ENCODE measurements around the gene ERMAP. TPM values are rescaled to one million over a fixed set of nuclear protein-coding genes. Genes with fewer than 3 reads are reported as not detected.

ERMAP gene
- total RNA-seq, 4 donors from 2014 or later = 23.7 to 36.5 (median 28.9) TPM

DNA sequence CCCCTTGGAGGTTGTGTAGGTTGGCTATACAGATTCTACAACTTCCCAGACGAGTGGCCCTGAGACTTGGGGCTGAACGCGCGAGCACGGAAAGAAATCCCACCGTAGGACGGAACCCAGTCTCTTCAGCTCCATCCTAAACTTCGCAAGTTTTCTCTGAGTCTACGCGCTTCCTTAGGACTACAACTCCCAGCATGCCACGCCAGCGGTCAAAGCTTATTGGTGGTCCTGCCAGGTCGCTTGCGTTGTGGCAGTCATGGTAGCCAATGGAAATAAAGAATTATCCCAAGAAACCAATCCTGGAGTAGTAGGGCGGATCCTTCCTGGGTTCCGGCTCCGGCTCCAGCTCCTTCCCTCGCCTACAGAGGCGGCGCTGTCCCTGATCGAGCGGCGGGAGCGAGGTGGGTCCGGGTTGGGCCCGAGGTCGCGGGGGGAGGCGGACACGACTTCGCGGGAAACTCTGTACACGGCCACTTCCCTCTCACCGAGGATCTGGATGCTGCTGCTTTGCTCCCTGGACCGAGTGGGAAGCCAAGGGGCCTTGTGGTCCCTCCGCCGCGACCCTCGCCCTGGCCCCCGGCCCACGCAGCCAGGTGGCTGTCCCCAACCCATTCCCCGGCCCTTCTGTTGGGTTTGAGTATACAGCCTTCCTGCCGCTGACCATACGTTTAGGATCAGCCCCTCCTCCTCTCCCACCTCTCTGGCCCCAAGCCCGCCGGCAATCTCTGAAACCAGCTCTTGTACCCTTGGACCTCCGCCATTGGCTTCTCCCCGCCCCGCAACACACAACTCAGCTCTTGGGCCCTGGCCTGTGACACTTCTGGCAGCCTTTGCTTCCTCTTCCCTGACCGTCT, 29.6 kb downstream of the ERMAP start, which contains the start of gene ZNF691:
TSS of gene ZNF691 (plus strand) at position 357 of the 854 bp plus-strand sequence. CDS start 3,046 bp downstream, outside the sequence.
- peaks cover 7% of the 10 kb centered on the region in 2 donors for H3K36me3 ChIP-seq
- 1% methylated on average over 35 to 42 of the region's 50 CpGs for WGBS, 2 donors
- no peaks in the 10 kb centered on the region for H3K27me3 ChIP-seq
- peak within 1 kb of the TSS; percentile 37 to 93 (median 68) for H3K4me3 ChIP-seq (replicated peaks in 1 of 3)
- TF ChIP-seq POLR2A (IDR thresholded peaks at IDR 0.05) = peak in 1 of 2 donors; percentile 79
- TF ChIP-seq, protein P1, sequence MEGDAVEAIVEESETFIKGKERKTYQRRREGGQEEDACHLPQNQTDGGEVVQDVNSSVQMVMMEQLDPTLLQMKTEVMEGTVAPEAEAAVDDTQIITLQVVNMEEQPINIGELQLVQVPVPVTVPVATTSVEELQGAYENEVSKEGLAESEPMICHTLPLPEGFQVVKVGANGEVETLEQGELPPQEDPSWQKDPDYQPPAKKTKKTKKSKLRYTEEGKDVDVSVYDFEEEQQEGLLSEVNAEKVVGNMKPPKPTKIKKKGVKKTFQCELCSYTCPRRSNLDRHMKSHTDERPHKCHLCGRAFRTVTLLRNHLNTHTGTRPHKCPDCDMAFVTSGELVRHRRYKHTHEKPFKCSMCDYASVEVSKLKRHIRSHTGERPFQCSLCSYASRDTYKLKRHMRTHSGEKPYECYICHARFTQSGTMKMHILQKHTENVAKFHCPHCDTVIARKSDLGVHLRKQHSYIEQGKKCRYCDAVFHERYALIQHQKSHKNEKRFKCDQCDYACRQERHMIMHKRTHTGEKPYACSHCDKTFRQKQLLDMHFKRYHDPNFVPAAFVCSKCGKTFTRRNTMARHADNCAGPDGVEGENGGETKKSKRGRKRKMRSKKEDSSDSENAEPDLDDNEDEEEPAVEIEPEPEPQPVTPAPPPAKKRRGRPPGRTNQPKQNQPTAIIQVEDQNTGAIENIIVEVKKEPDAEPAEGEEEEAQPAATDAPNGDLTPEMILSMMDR (IDR thresholded peaks at IDR 0.05) = peak in 5 of 6 experiments; percentile 22 to 54 (median 34)
- intact Hi-C loops (cut with DNase I) = no loop called here
- no peaks in the 10 kb centered on the region for H3K9me3 ChIP-seq
- H3K4me1 ChIP-seq = peaks cover 17 to 24% of the 10 kb centered on the region in 2 donors
- peak within 1 kb of the TSS; percentile 58 to 79 (median 59) for H3K27ac ChIP-seq
- DNase-seq = peak; percentile 95 to 96

DNA sequence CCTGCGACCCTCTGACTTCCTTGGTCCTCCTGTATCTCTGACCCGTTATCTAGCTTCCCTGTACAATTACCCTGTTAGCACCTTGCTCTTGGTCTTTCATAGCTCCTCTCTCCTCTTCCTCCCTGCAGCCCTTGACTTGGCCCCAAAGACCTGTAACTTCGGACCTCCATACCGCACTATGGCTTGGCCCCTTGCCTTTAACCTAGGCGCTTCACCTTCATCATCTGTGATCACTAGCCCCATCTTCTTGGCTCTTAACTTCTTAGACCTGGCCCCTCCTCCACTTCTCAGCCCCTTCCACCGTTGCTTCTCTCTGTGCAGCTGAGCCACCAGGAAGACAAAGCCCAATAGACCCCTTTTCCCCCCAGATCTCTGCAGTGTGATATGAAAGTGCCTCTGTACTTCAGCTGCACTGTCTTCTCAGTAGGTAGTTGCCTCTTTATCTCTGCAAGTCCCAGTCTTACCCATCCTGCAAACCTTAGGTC, 30.2 kb downstream of the ERMAP start:
- no peaks in the 10 kb centered on the region for H3K9me3 ChIP-seq
- intact Hi-C loops (cut with DNase I) = no loop called here
- H3K4me1 ChIP-seq = peaks cover 17 to 24% of the 10 kb centered on the region in 2 donors
- H3K36me3 ChIP-seq = peaks cover 6 to 12% of the 10 kb centered on the region in 2 donors
- H3K27ac ChIP-seq = peak overlapping the region in 1 of 3 donors; percentile 58
- peak overlapping the region; percentile 37 to 93 (median 68) for H3K4me3 ChIP-seq (replicated peaks in 1 of 3)
- no peak for TF ChIP-seq POLR2A (IDR thresholded peaks at IDR 0.05)
- TF ChIP-seq, protein P1 (IDR thresholded peaks at IDR 0.05) = no peak
- no peak for DNase-seq
- 5 to 9% methylated on average over 6 of the region's 6 CpGs for WGBS, 2 donors
- H3K27me3 ChIP-seq = no peaks in the 10 kb centered on the region

GRCh38 chr1:42847721-42848460, 31.0 kb downstream of the ERMAP start:
- 72 to 76% methylated on average over 6 of the region's 6 CpGs for WGBS, 2 donors
- TF ChIP-seq, protein P1 (IDR thresholded peaks at IDR 0.05) = no peak
- TF ChIP-seq POLR2A (IDR thresholded peaks at IDR 0.05) = no peak
- intact Hi-C loops (cut with DNase I) = no loop called here
- Histone ChIP-seq H3K27ac (no peak overlapping the region), H3K27me3 (no peaks in the 10 kb centered on the region), H3K4me1 (peaks cover 17 to 24% of the 10 kb centered on the region in 2 donors), H3K9me3 (no peaks in the 10 kb centered on the region), H3K4me3 (replicated peaks in 1 of 3) (peak overlapping the region in 1 of 3 donors; percentile 93), H3K36me3 (peaks cover 6 to 12% of the 10 kb centered on the region in 2 donors)
- DNase-seq = no peak

- intact Hi-C loops (cut with DNase I) = no loop called here
- Histone ChIP-seq H3K4me3 (replicated peaks in 1 of 3) (no peak overlapping the region), H3K4me1 (peaks cover 17 to 24% of the 10 kb centered on the region in 2 donors), H3K27ac (no peak overlapping the region), H3K9me3 (no peaks in the 10 kb centered on the region), H3K27me3 (no peaks in the 10 kb centered on the region), H3K36me3 (peaks cover 6 to 12% of the 10 kb centered on the region in 2 donors)
- 94 to 97% methylated on average over 2 of the region's 2 CpGs for WGBS, 2 donors
- DNase-seq = no peak
- no peak for TF ChIP-seq POLR2A (IDR thresholded peaks at IDR 0.05)
- TF ChIP-seq, protein P1 (IDR thresholded peaks at IDR 0.05) = no peak
Observed at GRCh38 chr1:42848823-42849537, 32.1 kb downstream of the ERMAP start.

Data from thyroid gland (tissue), 4 donors.